ENCODE measurements around the gene FAM83D.

GRCh38 chr20:38893565-38894090 lies 32.6 kb upstream of the FAM83D start:
- peak; percentile 48 to 81 (median 61) for TF ChIP-seq CTCF (IDR thresholded peaks at IDR 0.05)
- no peak for TF ChIP-seq POLR2A (IDR thresholded peaks at IDR 0.05)
- no peak for TF ChIP-seq POLR2AphosphoS5 (IDR thresholded peaks at IDR 0.05; ENCODE audit: insufficient read depth in 1 of 2, low read depth in 1 of 2)

Data from vagina (tissue), 2 donors.